Activated CD4-positive, alpha-beta T cell treated with anti-CD3 and anti-CD28 coated beads, Interleukin-2, amount 10 ng/mL, durations not matched to agents 24 days and 14 days (primary cell): ENCODE results near the gene PTPN14. TPM values are rescaled to one million over a fixed set of nuclear protein-coding genes. Genes with fewer than 3 reads are reported as not detected.

ENCODE experiments used
- DNase-seq: peaks from one replicate; pipeline ENCODE4 v3.0.0; 2022
- H3K27ac Mint-ChIP-seq: one replicate; pipeline ENCODE4 v1.8.0; 2022; ENCODE audit warnings: mild to moderate bottlenecking, mixed read lengths
- H3K27me3 Mint-ChIP-seq: one replicate; pipeline ENCODE4 v1.8.0; 2022; ENCODE audit warnings: mixed read lengths
- H3K36me3 Mint-ChIP-seq: one replicate; pipeline ENCODE4 v1.8.0; 2022; ENCODE audit warnings: low read depth, mild to moderate bottlenecking, mixed read lengths
- H3K4me1 Mint-ChIP-seq: one replicate; pipeline ENCODE4 v1.8.0; 2021; ENCODE audit warnings: mixed read lengths
- H3K4me3 Mint-ChIP-seq: one replicate; pipeline ENCODE4 v1.8.0; 2022; ENCODE audit warnings: mild to moderate bottlenecking, moderate library complexity, mixed read lengths
- H3K9me3 Mint-ChIP-seq: one replicate; pipeline ENCODE4 v1.8.0; 2021; ENCODE audit warnings: mixed read lengths
- intact Hi-C: fragments of 100-400 bp; cut with micrococcal nuclease; formaldehyde crosslinking; loops from one replicate; pipeline ENCODE4 v1.15.1; 2023
- total RNA-seq: library from RNA; stranded (reverse); gene quantifications from 2 replicates; pipeline ENCODE4 v1.2.3, GENCODE V29; 2022

The PTPN14 gene
- total RNA-seq, 1 donor from 2014 or later: 29.7 TPM

GRCh38 chr1:214438075-214438474 is 113.3 kb downstream of the PTPN14 start:
- peak overlapping the region; percentile 29 for H3K4me3 Mint-ChIP-seq
- H3K27ac Mint-ChIP-seq: peak overlapping the region; percentile 98
- peaks cover 5% of the 10 kb centered on the region for H3K36me3 Mint-ChIP-seq
- intact Hi-C loops: loop anchor here (2.0 kb wide), 1 partner anchor 41 kb away; no protein-coding TSS in a partner anchor
- H3K27me3 Mint-ChIP-seq: no peaks in the 10 kb centered on the region
- DNase-seq: no peak
- H3K4me1 Mint-ChIP-seq: peaks cover 50% of the 10 kb centered on the region
- peaks cover 4% of the 10 kb centered on the region for H3K9me3 Mint-ChIP-seq

GRCh38 chr1:214435867-214436266 is 115.5 kb downstream of the PTPN14 start:
- H3K4me3 Mint-ChIP-seq: no peak overlapping the region
- H3K27ac Mint-ChIP-seq: peak overlapping the region; percentile 46
- peaks cover 38% of the 10 kb centered on the region for H3K4me1 Mint-ChIP-seq
- no peak for DNase-seq
- intact Hi-C loops: no loop called here
- no peaks in the 10 kb centered on the region for H3K27me3 Mint-ChIP-seq
- H3K9me3 Mint-ChIP-seq: peaks cover 4% of the 10 kb centered on the region
- peaks cover 5% of the 10 kb centered on the region for H3K36me3 Mint-ChIP-seq

- Mint-ChIP-seq H3K9me3 (peaks cover 10% of the 10 kb centered on the region), H3K36me3 (peaks cover 8% of the 10 kb centered on the region), H3K4me3 (no peak overlapping the region), H3K27ac (no peak overlapping the region), H3K4me1 (peaks cover 30% of the 10 kb centered on the region), H3K27me3 (no peaks in the 10 kb centered on the region)
- intact Hi-C loops: no loop called here
- no peak for DNase-seq
Measured at GRCh38 chr1:214432245-214432644, 119.2 kb downstream of the PTPN14 start.

- H3K4me3 Mint-ChIP-seq: no peak overlapping the region
- H3K36me3 Mint-ChIP-seq: peaks cover 10% of the 10 kb centered on the region
- no peak for DNase-seq
- H3K4me1 Mint-ChIP-seq: peaks cover 39% of the 10 kb centered on the region
- intact Hi-C loops: loop anchor here (2.0 kb wide), 1 partner anchor 41 kb away; no protein-coding TSS in a partner anchor
- H3K27me3 Mint-ChIP-seq: no peaks in the 10 kb centered on the region
- H3K27ac Mint-ChIP-seq: no peak overlapping the region
- H3K9me3 Mint-ChIP-seq: peaks cover 10% of the 10 kb centered on the region
Measured at GRCh38 chr1:214429951-214430770, 121.2 kb downstream of the PTPN14 start.

- peaks cover 11% of the 10 kb centered on the region for H3K36me3 Mint-ChIP-seq
- intact Hi-C loops: loop anchor here (1.0 to 2.0 kb wide), 4 partner anchors 11 to 39 kb away; no protein-coding TSS in a partner anchor
- peaks cover 34% of the 10 kb centered on the region for H3K4me1 Mint-ChIP-seq
Measured at GRCh38 chr1:214427871-214428277, 123.5 kb downstream of the PTPN14 start.

GRCh38 chr1:214426426-214426812 is 125.0 kb downstream of the PTPN14 start:
- intact Hi-C loops: loop anchor here (2.0 kb wide), 2 partner anchors 14 to 22 kb away; no protein-coding TSS in a partner anchor
- peak overlapping the region; percentile 26 for H3K27ac Mint-ChIP-seq

More at GRCh38 chr1:214427871-214428277, 123.5 kb downstream of the PTPN14 start:
- Mint-ChIP-seq H3K4me3 (peak overlapping the region; percentile 72), H3K27me3 (no peaks in the 10 kb centered on the region), H3K27ac (peak overlapping the region; percentile 97), H3K9me3 (peaks cover 5% of the 10 kb centered on the region)
- DNase-seq: peak; percentile 93

GRCh38 chr1:214425716-214426425 is 125.5 kb downstream of the PTPN14 start:
- H3K27me3 Mint-ChIP-seq: peaks cover 2% of the 10 kb centered on the region
- peaks cover 15% of the 10 kb centered on the region for H3K36me3 Mint-ChIP-seq
- H3K4me3 Mint-ChIP-seq: no peak overlapping the region
- H3K4me1 Mint-ChIP-seq: peaks cover 37% of the 10 kb centered on the region
- H3K9me3 Mint-ChIP-seq: peaks cover 9% of the 10 kb centered on the region
- DNase-seq: no peak
- H3K27ac Mint-ChIP-seq: no peak overlapping the region
- intact Hi-C loops: loop anchor here (2.0 kb wide), 2 partner anchors 13 to 21 kb away; no protein-coding TSS in a partner anchor

More at GRCh38 chr1:214426426-214426812, 125.0 kb downstream of the PTPN14 start:
- Mint-ChIP-seq H3K4me3 (no peak overlapping the region), H3K36me3 (peaks cover 15% of the 10 kb centered on the region), H3K4me1 (peaks cover 34% of the 10 kb centered on the region), H3K9me3 (peaks cover 9% of the 10 kb centered on the region), H3K27me3 (peaks cover 2% of the 10 kb centered on the region)
- no peak for DNase-seq

- no peak for DNase-seq
- H3K9me3 Mint-ChIP-seq: peaks cover 9% of the 10 kb centered on the region
- no peak overlapping the region for H3K27ac Mint-ChIP-seq
- peaks cover 12% of the 10 kb centered on the region for H3K36me3 Mint-ChIP-seq
- H3K4me3 Mint-ChIP-seq: no peak overlapping the region
- H3K27me3 Mint-ChIP-seq: peaks cover 2% of the 10 kb centered on the region
- H3K4me1 Mint-ChIP-seq: peaks cover 39% of the 10 kb centered on the region
- intact Hi-C loops: no loop called here
Measured at GRCh38 chr1:214425101-214425500, 126.3 kb downstream of the PTPN14 start.

GRCh38 chr1:214423045-214423444 is 128.4 kb downstream of the PTPN14 start:
- DNase-seq: no peak
- Mint-ChIP-seq H3K27ac (no peak overlapping the region), H3K4me1 (peaks cover 45% of the 10 kb centered on the region), H3K4me3 (no peak overlapping the region), H3K9me3 (peaks cover 4% of the 10 kb centered on the region), H3K27me3 (peaks cover 2% of the 10 kb centered on the region), H3K36me3 (peaks cover 11% of the 10 kb centered on the region)
- intact Hi-C loops: no loop called here

- Mint-ChIP-seq H3K4me1 (peaks cover 43% of the 10 kb centered on the region), H3K27me3 (peaks cover 2% of the 10 kb centered on the region), H3K4me3 (no peak overlapping the region), H3K9me3 (peaks cover 4% of the 10 kb centered on the region), H3K27ac (no peak overlapping the region), H3K36me3 (peaks cover 9% of the 10 kb centered on the region)
- no peak for DNase-seq
- intact Hi-C loops: no loop called here
Measured at GRCh38 chr1:214422137-214422671, 129.2 kb downstream of the PTPN14 start.

GRCh38 chr1:214420833-214421232 is 130.6 kb downstream of the PTPN14 start:
- peaks cover 4% of the 10 kb centered on the region for H3K9me3 Mint-ChIP-seq
- intact Hi-C loops: no loop called here
- peaks cover 9% of the 10 kb centered on the region for H3K36me3 Mint-ChIP-seq
- H3K4me3 Mint-ChIP-seq: no peak overlapping the region
- no peak for DNase-seq
- peaks cover 39% of the 10 kb centered on the region for H3K4me1 Mint-ChIP-seq
- H3K27me3 Mint-ChIP-seq: peaks cover 2% of the 10 kb centered on the region
- no peak overlapping the region for H3K27ac Mint-ChIP-seq

GRCh38 chr1:214420341-214420740 is 131.1 kb downstream of the PTPN14 start:
- Mint-ChIP-seq H3K27ac (no peak overlapping the region), H3K4me1 (peaks cover 40% of the 10 kb centered on the region), H3K27me3 (peaks cover 2% of the 10 kb centered on the region), H3K36me3 (peaks cover 10% of the 10 kb centered on the region), H3K9me3 (peaks cover 4% of the 10 kb centered on the region), H3K4me3 (no peak overlapping the region)
- intact Hi-C loops: no loop called here
- DNase-seq: no peak

GRCh38 chr1:214419650-214420049 is 131.8 kb downstream of the PTPN14 start:
- no peak overlapping the region for H3K4me3 Mint-ChIP-seq
- intact Hi-C loops: loop anchor here (2.0 kb wide), 1 partner anchor 15 kb away; no protein-coding TSS in a partner anchor
- DNase-seq: no peak
- H3K27ac Mint-ChIP-seq: no peak overlapping the region
- H3K9me3 Mint-ChIP-seq: peaks cover 4% of the 10 kb centered on the region
- peaks cover 10% of the 10 kb centered on the region for H3K36me3 Mint-ChIP-seq
- H3K27me3 Mint-ChIP-seq: peaks cover 2% of the 10 kb centered on the region
- peaks cover 41% of the 10 kb centered on the region for H3K4me1 Mint-ChIP-seq
